ENCODE results near the gene DCPS. TPM values are rescaled to one million over a fixed set of nuclear protein-coding genes. Genes with fewer than 3 reads are reported as not detected.
A peak's percentile ranks its signal among the peaks of the same experiment; 100 is the strongest.

DCPS gene
- total RNA-seq, 3 donors from 2014 or later (not counting 1 experiment from before 2014, with no cell fraction given), result 20.1 to 25.8 (median 23.1) TPM

- no peaks in the 10 kb centered on the region for H3K9me3 Mint-ChIP-seq
Measured at GRCh38 chr11:126336671-126337101, 32.8 kb downstream of the DCPS start.

DNA sequence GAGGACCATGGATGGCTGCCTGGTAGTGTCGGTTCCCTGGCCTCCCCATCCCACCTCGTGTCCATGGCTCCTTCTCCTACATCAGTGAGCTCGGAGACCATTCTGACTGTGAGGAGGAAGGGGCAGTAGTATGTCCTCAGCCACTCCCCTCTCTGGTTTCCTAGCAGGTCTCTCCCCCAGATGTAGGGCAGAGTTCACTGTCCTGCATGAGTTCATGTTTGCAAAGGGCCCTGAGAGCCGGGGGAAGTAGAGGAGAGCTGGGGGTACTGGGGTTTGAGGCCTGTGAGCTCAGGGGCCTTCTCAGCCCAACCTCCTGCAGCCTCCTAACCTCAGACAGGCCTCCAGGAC is 33.2 kb downstream of the DCPS start:
- 67% methylated on average over 2 of the region's 4 CpGs for WGBS (ENCODE audit: insufficient coverage)
- Histone ChIP-seq H3K9me3 (ENCODE audit: control insufficient read depth, insufficient read depth, low read length) (no peaks in the 10 kb centered on the region), H3K27me3 (ENCODE audit: control insufficient read depth, insufficient read depth, low read length) (no peaks in the 10 kb centered on the region), H3K4me1 (ENCODE audit: control insufficient read depth, insufficient read depth, low read length) (peaks cover 51% of the 10 kb centered on the region), H3K36me3 (ENCODE audit: control insufficient read depth, insufficient read depth, low read length) (peaks cover 22% of the 10 kb centered on the region), H3K27ac (ENCODE audit: low read length) (peak overlapping the region; percentile 72), H3K4me3 (ENCODE audit: low read length) (no peak overlapping the region)
- TF ChIP-seq CTCF (IDR thresholded peaks at IDR 0.05), result no peak
- ATAC-seq (no peak), DNase-seq (no peak)
- peaks cover 58 to 65% of the 10 kb centered on the region in 2 donors for H3K4me1 Mint-ChIP-seq
- intact Hi-C loops (cut with micrococcal nuclease), result no loop called here
- no peaks in the 10 kb centered on the region for H3K9me3 Mint-ChIP-seq
- H3K4me3 Mint-ChIP-seq, result no peak overlapping the region
- H3K27me3 Mint-ChIP-seq (ENCODE audit: low read depth in 2 of 2), result no peaks in the 10 kb centered on the region
- no peaks in the 10 kb centered on the region for H3K36me3 Mint-ChIP-seq
- peak overlapping the region; percentile 88 to 97 for H3K27ac Mint-ChIP-seq

More at GRCh38 chr11:126336671-126337101, 32.8 kb downstream of the DCPS start:
- Histone ChIP-seq H3K36me3 (ENCODE audit: control insufficient read depth, insufficient read depth, low read length) (peaks cover 19% of the 10 kb centered on the region), H3K27ac (ENCODE audit: low read length) (peak overlapping the region; percentile 72), H3K9me3 (ENCODE audit: control insufficient read depth, insufficient read depth, low read length) (no peaks in the 10 kb centered on the region), H3K4me1 (ENCODE audit: control insufficient read depth, insufficient read depth, low read length) (peaks cover 56% of the 10 kb centered on the region), H3K4me3 (ENCODE audit: low read length) (no peak overlapping the region), H3K27me3 (ENCODE audit: control insufficient read depth, insufficient read depth, low read length) (no peaks in the 10 kb centered on the region)
- no peak for TF ChIP-seq CTCF (IDR thresholded peaks at IDR 0.05)
- H3K27ac Mint-ChIP-seq, result peak overlapping the region; percentile 88 to 97
- H3K36me3 Mint-ChIP-seq, result no peaks in the 10 kb centered on the region
- ATAC-seq (no peak), DNase-seq (no peak)
- no peaks in the 10 kb centered on the region for H3K27me3 Mint-ChIP-seq (ENCODE audit: low read depth in 2 of 2)
- 45% methylated on average over 9 of the region's 9 CpGs for WGBS (ENCODE audit: insufficient coverage)
- intact Hi-C loops (cut with micrococcal nuclease), result no loop called here
- H3K4me3 Mint-ChIP-seq, result no peak overlapping the region
- peaks cover 60 to 66% of the 10 kb centered on the region in 2 donors for H3K4me1 Mint-ChIP-seq

GRCh38 chr11:126337474-126338241 is 33.8 kb downstream of the DCPS start:
- H3K27ac Mint-ChIP-seq, result peak overlapping the region; percentile 88 to 97
- DNase-seq (no peak), ATAC-seq (no peak)
- Histone ChIP-seq H3K4me3 (ENCODE audit: low read length) (no peak overlapping the region), H3K9me3 (ENCODE audit: control insufficient read depth, insufficient read depth, low read length) (no peaks in the 10 kb centered on the region), H3K27me3 (ENCODE audit: control insufficient read depth, insufficient read depth, low read length) (no peaks in the 10 kb centered on the region), H3K27ac (ENCODE audit: low read length) (peak overlapping the region; percentile 72), H3K4me1 (ENCODE audit: control insufficient read depth, insufficient read depth, low read length) (peaks cover 46% of the 10 kb centered on the region), H3K36me3 (ENCODE audit: control insufficient read depth, insufficient read depth, low read length) (peaks cover 26% of the 10 kb centered on the region)
- WGBS (ENCODE audit: insufficient coverage), result 94% methylated on average over 15 of the region's 15 CpGs
- no peaks in the 10 kb centered on the region for H3K36me3 Mint-ChIP-seq
- H3K4me1 Mint-ChIP-seq, result peaks cover 52 to 65% of the 10 kb centered on the region in 2 donors
- no peak for TF ChIP-seq CTCF (IDR thresholded peaks at IDR 0.05)
- no peak overlapping the region for H3K4me3 Mint-ChIP-seq
- H3K27me3 Mint-ChIP-seq (ENCODE audit: low read depth in 2 of 2), result no peaks in the 10 kb centered on the region
- intact Hi-C loops (cut with micrococcal nuclease), result no loop called here
- H3K9me3 Mint-ChIP-seq, result no peaks in the 10 kb centered on the region
